Stimulated activated CD4-positive, alpha-beta T cell treated with anti-CD3 and anti-CD28 coated beads, Interleukin-4, amount 100 ng/mL, for 1 hour (primary cell): ENCODE data around the gene NARS2.
"Not testable (repeated sequence)": the region's sequence is repeated elsewhere in the genome, so short reads cannot be mapped to it uniquely, and the experiment has no call there.

ENCODE experiments used
- DNase-seq: peaks from one replicate; pipeline ENCODE4 v3.0.0-alpha.2; 2020

Gene NARS2

GRCh38 chr11:78574386-78575381, at the start of gene NARS2:
Gene NARS2, minus strand, starts transcription at chr11:78574864. Its CDS starts 376 bp downstream, at chr11:78574488.
- peak; percentile 99 for DNase-seq

GRCh38 chr11:78622666-78623065, 48.0 kb upstream of the NARS2 start:
- no peak for DNase-seq

GRCh38 chr11:78620159-78620558, 45.5 kb upstream of the NARS2 start:
- DNase-seq: no peak

GRCh38 chr11:78615724-78616123, 41.1 kb upstream of the NARS2 start:
- DNase-seq: no peak

GRCh38 chr11:78613378-78613813, 38.7 kb upstream of the NARS2 start:
- DNase-seq: no peak

- DNase-seq: no peak
Observed at GRCh38 chr11:78612721-78613377, 38.2 kb upstream of the NARS2 start.

GRCh38 chr11:78609321-78609720, 34.7 kb upstream of the NARS2 start:
- not testable (repeated sequence) for DNase-seq

- DNase-seq: no peak
Observed at GRCh38 chr11:78607696-78608095, 33.0 kb upstream of the NARS2 start.

GRCh38 chr11:78606667-78607066, 32.0 kb upstream of the NARS2 start:
- no peak for DNase-seq

GRCh38 chr11:78605296-78605695, 30.6 kb upstream of the NARS2 start:
- no peak for DNase-seq

GRCh38 chr11:78603792-78604191, 29.1 kb upstream of the NARS2 start:
- no peak for DNase-seq

GRCh38 chr11:78602771-78603170, 28.1 kb upstream of the NARS2 start:
- DNase-seq: not testable (repeated sequence)

- not testable (repeated sequence) for DNase-seq
Observed at GRCh38 chr11:78601066-78601465, 26.4 kb upstream of the NARS2 start.

GRCh38 chr11:78597579-78597978, 22.9 kb upstream of the NARS2 start:
- DNase-seq: not testable (repeated sequence)

- no peak for DNase-seq
Observed at GRCh38 chr11:78595436-78596130, 20.9 kb upstream of the NARS2 start.

GRCh38 chr11:78594814-78595213, 20.1 kb upstream of the NARS2 start:
- no peak for DNase-seq

GRCh38 chr11:78588517-78588916, 13.9 kb upstream of the NARS2 start:
- no peak for DNase-seq

GRCh38 chr11:78587446-78587845, 12.8 kb upstream of the NARS2 start:
- DNase-seq: no peak

GRCh38 chr11:78586452-78587046, 11.9 kb upstream of the NARS2 start:
- no peak for DNase-seq

- DNase-seq: no peak
Observed at GRCh38 chr11:78583889-78584288, 9.2 kb upstream of the NARS2 start.

- DNase-seq: no peak
Observed at GRCh38 chr11:78577495-78577894, 2.8 kb upstream of the NARS2 start.

GRCh38 chr11:78576549-78577097, 2.0 kb upstream of the NARS2 start:
- DNase-seq: no peak

GRCh38 chr11:78575478-78575877, 814 bp upstream of the NARS2 start:
- DNase-seq: no peak
